Measurements from ENCODE around the gene SORL1-AS1.

The SORL1-AS1 gene

DNA sequence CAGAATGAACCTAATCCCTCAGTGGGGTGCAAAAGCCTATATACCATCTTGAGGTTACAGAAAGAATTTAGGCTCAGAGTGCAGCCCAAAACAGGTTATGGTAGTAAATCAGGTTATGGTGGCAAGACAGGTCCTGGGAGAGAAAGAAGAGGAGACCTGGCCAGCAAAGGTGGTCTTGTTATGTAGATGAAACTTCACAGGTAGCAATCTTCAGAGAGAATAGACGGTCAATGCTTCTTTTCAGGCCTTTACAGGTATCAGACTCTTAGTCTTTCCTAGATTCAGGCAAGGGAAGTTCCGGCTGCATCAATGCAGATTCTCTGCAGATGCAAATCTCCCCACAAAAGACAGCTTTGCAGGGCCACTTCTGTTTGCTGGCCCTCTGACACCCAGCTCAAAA lies 46.5 kb downstream of the SORL1-AS1 start:
- Histone ChIP-seq H3K27ac (no peak overlapping the region), H3K9me3 (peaks cover 0 to 7% (median 0%) of the 10 kb centered on the region in 4 donors), H3K27me3 (no peaks in the 10 kb centered on the region), H3K4me1 (no peaks in the 10 kb centered on the region), H3K4me3 (no peak overlapping the region), H3K36me3 (no peaks in the 10 kb centered on the region)
- no peak for DNase-seq
- TF ChIP-seq POLR2AphosphoS5 (IDR thresholded peaks at IDR 0.05) (no peak), EP300 (IDR thresholded peaks at IDR 0.05) (no peak), POLR2A (IDR thresholded peaks at IDR 0.05) (no peak)
- TF ChIP-seq, protein P1, sequence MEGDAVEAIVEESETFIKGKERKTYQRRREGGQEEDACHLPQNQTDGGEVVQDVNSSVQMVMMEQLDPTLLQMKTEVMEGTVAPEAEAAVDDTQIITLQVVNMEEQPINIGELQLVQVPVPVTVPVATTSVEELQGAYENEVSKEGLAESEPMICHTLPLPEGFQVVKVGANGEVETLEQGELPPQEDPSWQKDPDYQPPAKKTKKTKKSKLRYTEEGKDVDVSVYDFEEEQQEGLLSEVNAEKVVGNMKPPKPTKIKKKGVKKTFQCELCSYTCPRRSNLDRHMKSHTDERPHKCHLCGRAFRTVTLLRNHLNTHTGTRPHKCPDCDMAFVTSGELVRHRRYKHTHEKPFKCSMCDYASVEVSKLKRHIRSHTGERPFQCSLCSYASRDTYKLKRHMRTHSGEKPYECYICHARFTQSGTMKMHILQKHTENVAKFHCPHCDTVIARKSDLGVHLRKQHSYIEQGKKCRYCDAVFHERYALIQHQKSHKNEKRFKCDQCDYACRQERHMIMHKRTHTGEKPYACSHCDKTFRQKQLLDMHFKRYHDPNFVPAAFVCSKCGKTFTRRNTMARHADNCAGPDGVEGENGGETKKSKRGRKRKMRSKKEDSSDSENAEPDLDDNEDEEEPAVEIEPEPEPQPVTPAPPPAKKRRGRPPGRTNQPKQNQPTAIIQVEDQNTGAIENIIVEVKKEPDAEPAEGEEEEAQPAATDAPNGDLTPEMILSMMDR (IDR thresholded peaks at IDR 0.05) = no peak
- intact Hi-C loops (cut with DNase I; ENCODE audit: low total_unique reads) = no loop called here
- 84 to 95% (median 92%) methylated on average over 2 of the region's 2 CpGs for WGBS, 5 donors

DNA sequence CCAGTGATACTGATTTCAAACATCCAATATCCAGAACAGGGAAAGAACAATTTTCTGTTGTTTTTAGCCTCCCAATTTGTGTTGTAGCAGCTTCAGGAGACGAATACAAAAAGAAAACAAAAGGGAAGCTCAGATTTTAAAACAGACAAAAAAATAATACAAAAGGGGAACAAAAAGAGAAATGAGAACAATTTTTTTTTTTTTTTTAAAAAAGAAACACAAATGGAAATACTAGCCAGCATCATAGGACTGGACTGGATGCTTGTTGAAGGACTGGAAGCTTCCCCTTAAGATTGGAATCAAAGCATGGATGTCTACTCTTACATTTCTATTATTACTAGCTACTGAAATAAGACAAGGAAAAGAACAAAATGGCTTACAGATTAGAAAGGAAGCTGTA lies 47.1 kb downstream of the SORL1-AS1 start:
- Histone ChIP-seq H3K4me3 (no peak overlapping the region), H3K4me1 (no peaks in the 10 kb centered on the region), H3K27ac (no peak overlapping the region), H3K27me3 (no peaks in the 10 kb centered on the region), H3K36me3 (no peaks in the 10 kb centered on the region), H3K9me3 (peaks cover 0 to 7% (median 0%) of the 10 kb centered on the region in 4 donors)
- intact Hi-C loops (cut with DNase I; ENCODE audit: low total_unique reads) = no loop called here
- 65 to 97% (median 88%) methylated on average over 1 of the region's 1 CpG for WGBS, 5 donors
- no peak for TF ChIP-seq POLR2AphosphoS5 (IDR thresholded peaks at IDR 0.05)
- TF ChIP-seq EP300 (IDR thresholded peaks at IDR 0.05) = no peak
- no peak for TF ChIP-seq POLR2A (IDR thresholded peaks at IDR 0.05)
- TF ChIP-seq, protein P1 (IDR thresholded peaks at IDR 0.05) = no peak
- no peak for DNase-seq

DNA sequence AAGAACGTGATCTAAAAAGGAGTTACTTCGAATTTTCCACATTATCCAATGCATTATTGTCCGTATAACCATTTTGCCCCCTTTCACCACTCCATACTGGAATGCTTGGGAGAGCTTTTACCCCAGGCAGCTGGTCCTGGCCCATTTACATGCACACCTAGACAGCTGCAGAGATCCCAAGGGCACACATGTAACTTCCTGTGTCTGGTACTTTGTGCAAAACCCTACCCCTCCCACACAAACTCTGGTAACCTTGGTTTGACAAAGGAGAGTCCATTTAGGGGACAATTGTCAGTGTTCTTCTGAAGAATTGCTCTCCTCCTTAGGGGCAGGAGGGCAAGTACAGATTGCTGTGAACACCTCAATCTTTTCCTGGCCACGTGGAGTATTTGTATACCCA lies 58.0 kb downstream of the SORL1-AS1 start:
- Histone ChIP-seq H3K9me3 (no peaks in the 10 kb centered on the region), H3K36me3 (no peaks in the 10 kb centered on the region), H3K4me3 (no peak overlapping the region), H3K27ac (no peak overlapping the region), H3K4me1 (peaks cover 0 to 6% (median 1%) of the 10 kb centered on the region in 4 donors), H3K27me3 (no peaks in the 10 kb centered on the region)
- intact Hi-C loops (cut with DNase I; ENCODE audit: low total_unique reads) = no loop called here
- no peak for DNase-seq
- TF ChIP-seq POLR2AphosphoS5 (IDR thresholded peaks at IDR 0.05) (no peak), POLR2A (IDR thresholded peaks at IDR 0.05) (no peak), EP300 (IDR thresholded peaks at IDR 0.05) (no peak)
- TF ChIP-seq, protein P1 (IDR thresholded peaks at IDR 0.05) = no peak
- WGBS, 5 donors = 53 to 87% (median 76%) methylated on average over 4 of the region's 4 CpGs

DNA sequence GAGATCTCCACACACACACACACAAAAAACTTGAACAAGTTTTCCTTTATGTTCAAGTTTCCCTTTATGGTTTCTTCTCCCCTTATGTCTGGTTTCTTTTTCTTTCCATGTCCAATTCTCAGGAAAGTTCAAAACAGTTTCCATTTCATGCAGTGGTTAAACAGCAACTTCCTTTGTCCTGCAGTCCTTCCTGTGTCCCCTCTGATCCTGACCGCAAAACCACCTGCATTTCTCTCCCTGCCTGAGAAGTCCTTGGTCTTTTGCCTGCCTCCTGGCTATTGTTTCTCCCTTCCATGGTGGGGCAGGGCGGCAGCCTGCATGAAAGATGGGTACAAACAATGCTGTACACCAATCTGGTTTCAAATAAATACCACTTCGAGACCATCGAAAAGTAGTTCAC lies 58.9 kb downstream of the SORL1-AS1 start:
- H3K27me3 ChIP-seq = no peaks in the 10 kb centered on the region
- DNase-seq = no peak
- no peak overlapping the region for H3K27ac ChIP-seq
- TF ChIP-seq POLR2AphosphoS5 (IDR thresholded peaks at IDR 0.05) (no peak), POLR2A (IDR thresholded peaks at IDR 0.05) (no peak)
- TF ChIP-seq, protein P1 (IDR thresholded peaks at IDR 0.05) = no peak
- H3K9me3 ChIP-seq = no peaks in the 10 kb centered on the region
- WGBS, 5 donors = 80 to 89% (median 85%) methylated on average over 4 of the region's 4 CpGs
- peaks cover 0 to 8% (median 6%) of the 10 kb centered on the region in 4 donors for H3K4me1 ChIP-seq
- intact Hi-C loops (cut with DNase I; ENCODE audit: low total_unique reads) = no loop called here
- no peak overlapping the region for H3K4me3 ChIP-seq
- no peaks in the 10 kb centered on the region for H3K36me3 ChIP-seq
